ENCODE data around the gene FCSK. TPM values are rescaled to one million over a fixed set of nuclear protein-coding genes. Genes with fewer than 3 reads are reported as not detected.

Gene FCSK
- total and polyA plus RNA-seq, 10 of the 15 experiments (the other 5 are each of a cell fraction or from before 2014, with no cell fraction given), result 0.60 to 17.6 (median 7.4) TPM

DNA sequence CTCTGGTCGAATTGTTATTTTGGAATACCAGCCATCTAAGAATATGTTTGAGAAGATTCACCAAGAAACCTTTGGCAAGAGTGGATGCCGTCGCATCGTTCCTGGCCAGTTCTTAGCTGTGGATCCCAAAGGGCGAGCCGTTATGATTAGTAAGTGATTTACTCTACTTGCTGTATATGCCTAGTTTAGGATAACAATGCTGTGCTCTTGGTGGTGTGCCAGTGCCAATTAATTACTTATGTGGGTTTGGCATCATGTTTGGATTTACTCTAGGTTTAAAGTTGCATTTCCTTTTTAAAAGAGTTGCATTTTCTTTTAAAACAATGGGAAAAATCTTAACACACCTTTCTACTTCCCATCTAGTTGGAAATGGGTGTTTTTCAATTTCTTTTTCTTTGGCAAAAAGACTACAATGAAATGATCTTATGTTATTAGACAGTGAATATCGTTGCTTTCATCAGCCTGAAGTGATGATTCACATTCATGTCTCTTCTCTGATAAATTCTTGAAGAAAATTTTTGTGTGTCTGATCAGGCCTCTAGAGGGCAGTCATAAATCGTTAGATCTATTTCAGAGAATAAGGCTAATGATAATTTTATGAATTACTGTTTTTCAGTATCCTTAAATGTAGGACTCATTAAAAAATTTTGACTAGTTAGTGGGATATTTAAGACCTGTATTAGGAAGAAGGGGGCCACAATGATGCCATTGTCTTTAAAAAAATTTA lies 74.8 kb downstream of the FCSK start:
- ChIA-PET RAD21 (ENCODE audit: unreplicated experiment) (interaction anchor here (1.3 kb wide), 1 partner anchor 46 kb away, joined by 3 read pairs; no protein-coding TSS in a partner anchor), POLR2A (no interaction called here), CTCF (interaction anchor here (1.0 to 2.7 kb wide), 5 partner anchors 20 to 242 kb away, joined by 3 to 7 read pairs (median 3); no protein-coding TSS in a partner anchor), SMC1A (ENCODE audit: uncharacterized antibody, unreplicated experiment) (no interaction called here)
- Histone ChIP-seq H3K27me3 (replicated peaks in 1 of 2; ENCODE audit: control insufficient read depth in 2 of 2, insufficient read depth in 2 of 2, low read length in 1 of 2) (no peaks in the 10 kb centered on the region), H3K9me3 (replicated peaks; ENCODE audit: control insufficient read depth, insufficient read depth, low read length) (no peaks in the 10 kb centered on the region), H3K4me3 (peak overlapping the region; percentile 43), H3K4me1 (ENCODE audit: control insufficient read depth, insufficient read depth, low read length) (peaks cover 5% of the 10 kb centered on the region; the same call in 1 of the 2 replicates), H2AFZ (ENCODE audit: control insufficient read depth, low read depth, low read length) (no peak overlapping the region), H3K9ac (ENCODE audit: control insufficient read depth, insufficient read depth, low read length) (no peak overlapping the region), H3K27ac (ENCODE audit: control insufficient read depth, insufficient read depth) (no peak overlapping the region), H3K36me3 (ENCODE audit: control insufficient read depth in 2 of 2, insufficient read depth in 2 of 2, low read length in 1 of 2) (peaks cover 18 to 45% of the 10 kb centered on the region in 2 experiments), H3K79me2 (ENCODE audit: control insufficient read depth, insufficient read depth, low read length) (peaks cover 74% of the 10 kb centered on the region), H4K20me1 (ENCODE audit: control insufficient read depth, insufficient read depth) (peaks cover 12% of the 10 kb centered on the region), H3K4me2 (ENCODE audit: control insufficient read depth, insufficient read depth) (no peak overlapping the region; the same call in none of the 2 replicates)
- in situ Hi-C loops (cut with MboI), result no loop called here
- FAIRE-seq, result no peak
- ATAC-seq, result peak; percentile 34
- peak; percentile 24; the same call in 1 of the 2 replicates for TF ChIP-seq RAD21 (IDR thresholded peaks at IDR 0.05; ENCODE audit: insufficient read depth, low read depth, low read length)
- TF ChIP-seq EZH2 (IDR thresholded peaks at IDR 0.05; ENCODE audit: borderline replicate concordance, control insufficient read depth, low read depth, low read length), result no peak
- no peak for TF ChIP-seq ELK1 (IDR thresholded peaks at IDR 0.05; ENCODE audit: low read depth, low read length)
- peak; percentile 18; the same call in 1 of the 2 replicates for TF ChIP-seq SMC3 (IDR thresholded peaks at IDR 0.05; ENCODE audit: borderline replicate concordance, low read length)
- TF ChIP-seq SMAD1 (IDR thresholded peaks at IDR 0.05; ENCODE audit: low read depth, partially characterized antibody), result no peak
- TF ChIP-seq CTCF (IDR thresholded peaks at IDR 0.05 in 2 of 3, conservative IDR thresholded peaks at IDR 0.05 in 1 of 3; ENCODE audit: control insufficient read depth in 2 of 3, extremely low read depth in 1 of 3, insufficient read depth in 1 of 3, low read depth in 3 of 3, low read length in 3 of 3), result peak; percentile 36 to 44 (median 42); a peak in 5 of 6 replicates
- WGBS (ENCODE audit: insufficient coverage, insufficient replicate concordance, low lambda C conversion rate, missing lambda C conversion rate), result 64% methylated on average over 8 of the region's 8 CpGs
- no TSS peak for BruUV-seq (replicated peaks)
- DNase-seq (ENCODE audit: low read depth, low spot score), result no peak
- intact Hi-C loops (cut with micrococcal nuclease; ENCODE audit: unreplicated experiment), result loop anchor here (2.0 kb wide), 1 partner anchor 148 kb away; no protein-coding TSS in a partner anchor

Small RNAs within 50 kb of the gene (small RNA-seq; reads per million reads assigned to genes)
- gene RNU6-23P (1.2 reads per million, percentile 40 among the genes with 10 or more reads in this experiment), gene RPS27P26 (not detected), gene SNORD111B (85.9 reads per million, percentile 99 among the genes with 10 or more reads in this experiment)

Other genes starting within 250 kb of the FCSK start
Only the 7 nearest of the 9 such genes appear.
- 96.0 and 96.5 TPM in 2 replicates for gene AARS1, start 165.1 kb upstream of the FCSK start, total RNA-seq (2014; rRNA removed)
- gene AARS1, start 165.1 kb upstream of the FCSK start, total RNA-seq (2014; rRNA removed; fragmentation: Illumina TruSeq; extraction: Trizol), result 62.7 and 64.0 TPM in 2 replicates
- gene AARS1, start 165.1 kb upstream of the FCSK start, total RNA-seq (2021), result 101 and 107 TPM in 2 replicates
- gene AARS1, start 165.1 kb upstream of the FCSK start, polyA plus RNA-seq (2011; rRNA removed), result 79.0 and 97.9 TPM in 2 replicates
- 86.4 and 98.5 TPM in 2 replicates for gene AARS1, start 165.1 kb upstream of the FCSK start, polyA plus RNA-seq (2014; fragmentation: Illumina TruSeq; extraction: Trizol)
- 10 to 100 TPM; 21.5 to 47.7 TPM for gene AARS1, start 165.1 kb upstream of the FCSK start, polyA plus RNA-seq (2014; fragmentation: Nextera tagmentation; extraction: Ambion mirVana)
- 78.8 and 82.9 TPM in 2 replicates for gene AARS1, start 165.1 kb upstream of the FCSK start, polyA plus RNA-seq (2014; rRNA removed)
- 100 to 1,000 TPM; 139 to 143 TPM for gene AARS1, start 165.1 kb upstream of the FCSK start, polyA plus RNA-seq (2016; fragmentation: Nextera tagmentation; extraction: Ambion mirVana)
- 42.0 and 44.6 TPM in 2 replicates for gene DDX19B, start 155.4 kb upstream of the FCSK start, total RNA-seq (2014; rRNA removed)
- 34.2 and 37.7 TPM in 2 replicates for gene DDX19B, start 155.4 kb upstream of the FCSK start, total RNA-seq (2014; rRNA removed; fragmentation: Illumina TruSeq; extraction: Trizol)
- gene DDX19B, start 155.4 kb upstream of the FCSK start, total RNA-seq (2021), result 38.5 and 40.4 TPM in 2 replicates
- 23.4 and 45.1 TPM in 2 replicates for gene DDX19B, start 155.4 kb upstream of the FCSK start, polyA plus RNA-seq (2011; rRNA removed)
- 69.1 and 81.8 TPM in 2 replicates for gene DDX19B, start 155.4 kb upstream of the FCSK start, polyA plus RNA-seq (2014; fragmentation: Illumina TruSeq; extraction: Trizol)
- gene DDX19B, start 155.4 kb upstream of the FCSK start, polyA plus RNA-seq (2014; fragmentation: Nextera tagmentation; extraction: Ambion mirVana), result 10 to 100 TPM; 14.1 to 17.6 TPM
- gene DDX19B, start 155.4 kb upstream of the FCSK start, polyA plus RNA-seq (2014; rRNA removed), result 33.2 and 38.7 TPM in 2 replicates
- 10 to 100 TPM; 54.8 to 55.2 TPM for gene DDX19B, start 155.4 kb upstream of the FCSK start, polyA plus RNA-seq (2016; fragmentation: Nextera tagmentation; extraction: Ambion mirVana)
- gene DDX19A, start 107.7 kb upstream of the FCSK start, total RNA-seq (2014; rRNA removed), result 41.9 and 42.0 TPM in 2 replicates
- 38.6 and 42.5 TPM in 2 replicates for gene DDX19A, start 107.7 kb upstream of the FCSK start, total RNA-seq (2014; rRNA removed; fragmentation: Illumina TruSeq; extraction: Trizol)
- gene DDX19A, start 107.7 kb upstream of the FCSK start, total RNA-seq (2021), result 32.1 and 33.9 TPM in 2 replicates
- 31.8 and 38.0 TPM in 2 replicates for gene DDX19A, start 107.7 kb upstream of the FCSK start, polyA plus RNA-seq (2011; rRNA removed)
- gene DDX19A, start 107.7 kb upstream of the FCSK start, polyA plus RNA-seq (2014; fragmentation: Illumina TruSeq; extraction: Trizol), result 40.3 and 50.6 TPM in 2 replicates
- 10 to 100 TPM; 19.5 to 20.7 TPM for gene DDX19A, start 107.7 kb upstream of the FCSK start, polyA plus RNA-seq (2014; fragmentation: Nextera tagmentation; extraction: Ambion mirVana)
- 44.1 and 46.3 TPM in 2 replicates for gene DDX19A, start 107.7 kb upstream of the FCSK start, polyA plus RNA-seq (2014; rRNA removed)
- 10 to 100 TPM; 51.9 to 56.9 TPM for gene DDX19A, start 107.7 kb upstream of the FCSK start, polyA plus RNA-seq (2016; fragmentation: Nextera tagmentation; extraction: Ambion mirVana)
- gene ST3GAL2, start 15.5 kb upstream of the FCSK start, total RNA-seq (2014; rRNA removed), result 40.2 and 43.7 TPM in 2 replicates
- gene ST3GAL2, start 15.5 kb upstream of the FCSK start, total RNA-seq (2014; rRNA removed; fragmentation: Illumina TruSeq; extraction: Trizol), result 22.7 and 28.4 TPM in 2 replicates
- gene ST3GAL2, start 15.5 kb upstream of the FCSK start, total RNA-seq (2021), result 61.7 and 66.7 TPM in 2 replicates
- 20.7 and 29.7 TPM in 2 replicates for gene ST3GAL2, start 15.5 kb upstream of the FCSK start, polyA plus RNA-seq (2011; rRNA removed)
- 4.9 and 15.5 TPM in 2 replicates for gene ST3GAL2, start 15.5 kb upstream of the FCSK start, polyA plus RNA-seq (2014; fragmentation: Illumina TruSeq; extraction: Trizol)
- gene ST3GAL2, start 15.5 kb upstream of the FCSK start, polyA plus RNA-seq (2014; fragmentation: Nextera tagmentation; extraction: Ambion mirVana), result 1 to 10 TPM in 1 of 2 experiments, under 1 TPM in 1; 0.95 to 1.4 TPM
- 39.5 and 49.8 TPM in 2 replicates for gene ST3GAL2, start 15.5 kb upstream of the FCSK start, polyA plus RNA-seq (2014; rRNA removed)
- 10 to 100 TPM; 10.5 to 23.4 TPM for gene ST3GAL2, start 15.5 kb upstream of the FCSK start, polyA plus RNA-seq (2016; fragmentation: Nextera tagmentation; extraction: Ambion mirVana)
- gene COG4, start 69.0 kb downstream of the FCSK start, total RNA-seq (2014; rRNA removed), result 32.0 and 33.9 TPM in 2 replicates
- gene COG4, start 69.0 kb downstream of the FCSK start, total RNA-seq (2014; rRNA removed; fragmentation: Illumina TruSeq; extraction: Trizol), result 26.2 and 26.6 TPM in 2 replicates
- gene COG4, start 69.0 kb downstream of the FCSK start, total RNA-seq (2021), result 39.0 and 51.5 TPM in 2 replicates
- 31.8 and 35.3 TPM in 2 replicates for gene COG4, start 69.0 kb downstream of the FCSK start, polyA plus RNA-seq (2011; rRNA removed)
- gene COG4, start 69.0 kb downstream of the FCSK start, polyA plus RNA-seq (2014; fragmentation: Illumina TruSeq; extraction: Trizol), result 22.3 and 25.0 TPM in 2 replicates
- 1 to 10 TPM; 7.0 to 8.9 TPM for gene COG4, start 69.0 kb downstream of the FCSK start, polyA plus RNA-seq (2014; fragmentation: Nextera tagmentation; extraction: Ambion mirVana)
- 32.0 and 32.2 TPM in 2 replicates for gene COG4, start 69.0 kb downstream of the FCSK start, polyA plus RNA-seq (2014; rRNA removed)
- gene COG4, start 69.0 kb downstream of the FCSK start, polyA plus RNA-seq (2016; fragmentation: Nextera tagmentation; extraction: Ambion mirVana), result 10 to 100 TPM; 56.4 to 57.7 TPM
- gene SF3B3, start 69.2 kb downstream of the FCSK start, total RNA-seq (2014; rRNA removed), result 200 and 224 TPM in 2 replicates
- 172 and 195 TPM in 2 replicates for gene SF3B3, start 69.2 kb downstream of the FCSK start, total RNA-seq (2014; rRNA removed; fragmentation: Illumina TruSeq; extraction: Trizol)
- 416 and 453 TPM in 2 replicates for gene SF3B3, start 69.2 kb downstream of the FCSK start, total RNA-seq (2021)
- gene SF3B3, start 69.2 kb downstream of the FCSK start, polyA plus RNA-seq (2011; rRNA removed), result 102 and 184 TPM in 2 replicates
- gene SF3B3, start 69.2 kb downstream of the FCSK start, polyA plus RNA-seq (2014; fragmentation: Illumina TruSeq; extraction: Trizol), result 349 and 362 TPM in 2 replicates
- 100 to 1,000 TPM; 151 to 206 TPM for gene SF3B3, start 69.2 kb downstream of the FCSK start, polyA plus RNA-seq (2014; fragmentation: Nextera tagmentation; extraction: Ambion mirVana)
- 134 and 139 TPM in 2 replicates for gene SF3B3, start 69.2 kb downstream of the FCSK start, polyA plus RNA-seq (2014; rRNA removed)
- gene SF3B3, start 69.2 kb downstream of the FCSK start, polyA plus RNA-seq (2016; fragmentation: Nextera tagmentation; extraction: Ambion mirVana), result 100 to 1,000 TPM; 431 to 432 TPM
- 0.65 TPM in 1 of 2 replicates, not detected in the other for gene IL34, start 192.0 kb downstream of the FCSK start, total RNA-seq (2014; rRNA removed)
- gene IL34, start 192.0 kb downstream of the FCSK start, total RNA-seq (2014; rRNA removed; fragmentation: Illumina TruSeq; extraction: Trizol), result not detected in 2 replicates
- gene IL34, start 192.0 kb downstream of the FCSK start, total RNA-seq (2021), result not detected in 2 replicates
- gene IL34, start 192.0 kb downstream of the FCSK start, polyA plus RNA-seq (2011; rRNA removed), result not detected in 2 replicates
- 0.40 TPM in 1 of 2 replicates, not detected in the other for gene IL34, start 192.0 kb downstream of the FCSK start, polyA plus RNA-seq (2014; fragmentation: Illumina TruSeq; extraction: Trizol)
- gene IL34, start 192.0 kb downstream of the FCSK start, polyA plus RNA-seq (2014; fragmentation: Nextera tagmentation; extraction: Ambion mirVana), result not detected
- 0.27 TPM in 1 of 2 replicates, not detected in the other for gene IL34, start 192.0 kb downstream of the FCSK start, polyA plus RNA-seq (2014; rRNA removed)
- gene IL34, start 192.0 kb downstream of the FCSK start, polyA plus RNA-seq (2016; fragmentation: Nextera tagmentation; extraction: Ambion mirVana), result not detected